GM21367 (cell line): ENCODE data around the gene CHMP4A.

Experiments used
- ATAC-seq: cut with Tn5 transposase; IDR thresholded peaks from one replicate; pipeline ENCODE4 v1.9.1; 2021; ENCODE audit not compliant: unreplicated experiment

The CHMP4A gene

GRCh38 chr14:24212924-24213865, at the start of gene CHMP4A:
Gene CHMP4A, minus strand, starts transcription at chr14:24213488. Its CDS starts 49 bp downstream, at chr14:24213439.
- ATAC-seq = peak; percentile 62

GRCh38 chr14:24261969-24262327, 48.7 kb upstream of the CHMP4A start:
- no peak for ATAC-seq

DNA sequence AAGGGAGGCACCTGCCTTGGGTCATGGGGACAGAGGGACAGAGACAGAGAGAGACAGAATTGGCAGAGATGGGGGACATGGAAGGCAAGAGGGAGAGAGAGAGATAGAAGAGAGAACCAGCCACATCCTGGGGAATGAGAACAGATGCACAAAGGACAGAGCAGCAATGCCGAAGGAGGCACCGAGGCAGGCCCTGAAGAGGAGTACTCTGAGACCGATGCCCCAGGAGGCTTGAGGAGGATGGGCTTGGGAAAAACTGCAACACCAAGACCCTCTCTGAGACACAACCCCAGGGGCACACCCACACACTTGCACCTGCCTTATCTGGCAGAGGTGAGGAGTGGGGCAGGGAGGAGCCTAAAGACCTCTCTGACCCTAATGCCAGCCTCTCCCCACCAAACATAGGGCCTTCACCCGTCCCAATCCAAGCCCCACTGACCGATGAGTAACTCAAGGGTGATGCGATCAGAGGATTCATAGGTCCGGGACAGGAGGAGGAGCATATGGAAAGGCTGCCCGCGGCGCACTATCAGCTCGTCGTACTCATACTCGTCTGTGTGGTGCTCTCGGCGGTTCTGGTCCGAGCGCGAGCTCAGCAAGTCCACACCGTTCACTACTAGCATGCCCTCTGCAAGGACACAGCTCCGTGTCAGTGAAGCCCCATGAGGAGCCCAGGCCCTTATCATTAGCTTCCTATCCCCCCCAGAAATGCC, 48.1 kb upstream of the CHMP4A start:
- no peak for ATAC-seq

DNA sequence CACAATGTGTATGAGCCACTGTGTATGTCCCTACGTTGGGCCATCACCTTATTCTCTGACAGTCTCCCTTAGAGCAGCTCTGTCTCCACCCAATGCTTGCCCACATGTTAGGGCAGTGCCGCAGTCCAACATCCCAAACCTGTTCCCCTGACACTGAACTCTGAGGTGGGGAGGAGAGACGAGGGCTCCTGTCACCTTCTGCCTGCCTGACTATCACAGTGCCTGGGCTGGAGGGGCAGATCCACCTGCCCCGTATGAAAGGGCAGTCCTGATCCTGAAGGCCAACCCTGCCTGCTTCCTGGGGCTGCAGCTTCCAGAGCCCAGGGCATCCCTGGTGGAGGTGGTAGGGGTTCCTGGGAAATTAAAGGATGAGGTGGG, 47.5 kb upstream of the CHMP4A start:
- no peak for ATAC-seq

GRCh38 chr14:24260026-24260779, 46.9 kb upstream of the CHMP4A start:
- no peak for ATAC-seq

- no peak for ATAC-seq
Measured at GRCh38 chr14:24259282-24260025, 46.2 kb upstream of the CHMP4A start.

GRCh38 chr14:24258548-24259265, 45.4 kb upstream of the CHMP4A start:
- ATAC-seq = no peak

- ATAC-seq = no peak
Measured at GRCh38 chr14:24258119-24258518, 44.8 kb upstream of the CHMP4A start.

DNA sequence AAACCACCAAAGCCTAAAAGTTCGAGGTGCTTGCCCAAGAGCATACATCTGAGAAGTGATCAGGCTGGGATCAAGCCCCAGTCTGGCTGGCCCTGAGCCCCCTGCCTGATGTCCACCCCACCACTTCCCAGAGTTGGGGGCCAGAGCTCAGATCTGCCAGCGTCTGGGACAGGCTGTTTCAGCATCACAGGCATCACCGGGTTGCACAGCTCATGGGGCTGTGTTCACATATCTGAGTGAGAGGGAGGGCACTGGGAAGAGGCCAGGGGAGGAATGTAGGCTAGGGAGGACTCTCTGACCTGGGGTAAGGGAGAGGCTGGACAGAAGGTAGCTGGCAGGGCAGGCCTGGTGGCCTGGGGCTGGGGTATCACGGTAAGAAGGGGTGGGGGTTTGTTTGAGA, 43.7 kb upstream of the CHMP4A start:
- no peak for ATAC-seq

- no peak for ATAC-seq
Measured at GRCh38 chr14:24255931-24256711, 42.8 kb upstream of the CHMP4A start.

DNA sequence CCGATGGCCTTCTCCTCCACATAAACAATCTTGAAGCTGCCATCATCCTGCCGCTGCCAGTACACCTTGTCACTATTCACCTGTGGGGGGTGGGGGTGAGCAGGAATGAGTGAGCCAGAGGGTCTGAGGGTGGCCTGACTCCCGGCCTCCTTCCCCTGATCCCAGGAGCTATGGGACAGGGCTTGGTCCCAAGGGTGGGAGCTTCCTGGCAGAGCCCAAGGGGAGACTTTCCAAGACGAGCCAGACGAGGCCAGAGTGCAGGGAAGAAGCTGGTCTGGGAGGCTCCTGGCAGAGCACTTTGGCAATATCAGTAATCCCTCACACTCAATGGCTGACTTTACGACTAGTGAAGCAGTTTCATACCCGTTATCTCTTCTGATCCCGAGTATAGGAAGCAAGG, 42.1 kb upstream of the CHMP4A start:
- no peak for ATAC-seq

GRCh38 chr14:24254630-24255392, 41.5 kb upstream of the CHMP4A start:
- ATAC-seq = no peak

- no peak for ATAC-seq
Measured at GRCh38 chr14:24253936-24254335, 40.6 kb upstream of the CHMP4A start.

DNA sequence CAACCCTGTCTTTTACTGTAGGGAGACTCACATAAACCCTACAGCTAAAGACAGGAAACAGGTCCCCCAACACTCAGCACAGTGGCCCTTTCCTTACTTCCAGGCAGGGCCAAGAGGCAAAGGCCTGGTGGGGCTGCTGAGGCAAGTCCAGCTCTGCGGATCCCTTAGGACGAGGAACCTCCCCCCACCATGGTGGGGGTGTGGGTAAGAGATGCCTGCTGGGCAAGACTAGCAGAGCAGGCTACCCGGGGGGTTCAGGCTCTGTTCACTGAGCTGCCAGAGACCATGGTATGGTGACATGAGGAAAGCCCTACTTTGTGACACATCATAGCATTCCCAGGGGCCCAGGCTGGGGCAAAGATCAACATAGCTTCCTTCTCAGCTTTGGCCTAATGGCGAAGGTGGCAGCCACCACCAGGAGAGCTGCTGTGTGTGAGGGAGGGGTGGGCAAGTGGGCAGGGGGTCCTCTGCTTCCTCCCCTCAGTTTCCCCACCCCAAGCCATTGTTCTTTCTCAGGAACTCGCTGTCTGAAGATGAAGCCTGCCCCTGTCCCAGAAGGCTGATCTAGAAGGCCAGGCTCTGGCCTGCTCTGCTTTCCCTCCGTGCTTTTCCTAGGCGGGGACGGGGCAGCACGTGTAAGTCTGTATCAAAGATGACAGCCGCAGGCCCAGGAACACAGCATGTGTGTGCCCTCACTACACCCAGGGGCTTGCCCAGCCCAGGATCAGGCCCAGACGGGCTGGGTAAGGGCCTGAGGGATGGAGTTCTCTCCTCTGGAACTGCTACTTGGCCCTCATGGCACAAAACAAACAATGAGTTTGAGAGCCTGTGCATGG, 39.2 kb upstream of the CHMP4A start:
- ATAC-seq = no peak

DNA sequence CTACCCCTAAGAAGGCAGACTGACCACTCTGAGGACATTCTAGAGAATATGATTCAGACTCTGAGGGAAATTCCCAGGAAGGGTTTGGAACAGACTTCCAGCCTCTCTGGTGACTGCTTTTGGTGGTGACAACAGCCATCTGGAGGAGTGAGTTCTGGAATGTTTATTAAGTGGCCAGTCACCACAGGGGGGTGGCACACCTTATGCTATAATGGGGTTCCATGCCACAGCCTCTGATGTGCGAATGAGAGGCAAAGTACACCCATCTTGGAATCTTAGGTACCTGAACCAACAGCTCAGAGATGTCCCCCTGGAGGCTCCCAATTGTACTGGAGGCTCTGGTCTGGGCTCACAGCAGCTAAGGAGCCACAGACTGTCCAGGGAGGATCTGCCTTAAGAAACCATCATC, 38.6 kb upstream of the CHMP4A start:
- no peak for ATAC-seq

- ATAC-seq = no peak
Measured at GRCh38 chr14:24250354-24250753, 37.1 kb upstream of the CHMP4A start.

DNA sequence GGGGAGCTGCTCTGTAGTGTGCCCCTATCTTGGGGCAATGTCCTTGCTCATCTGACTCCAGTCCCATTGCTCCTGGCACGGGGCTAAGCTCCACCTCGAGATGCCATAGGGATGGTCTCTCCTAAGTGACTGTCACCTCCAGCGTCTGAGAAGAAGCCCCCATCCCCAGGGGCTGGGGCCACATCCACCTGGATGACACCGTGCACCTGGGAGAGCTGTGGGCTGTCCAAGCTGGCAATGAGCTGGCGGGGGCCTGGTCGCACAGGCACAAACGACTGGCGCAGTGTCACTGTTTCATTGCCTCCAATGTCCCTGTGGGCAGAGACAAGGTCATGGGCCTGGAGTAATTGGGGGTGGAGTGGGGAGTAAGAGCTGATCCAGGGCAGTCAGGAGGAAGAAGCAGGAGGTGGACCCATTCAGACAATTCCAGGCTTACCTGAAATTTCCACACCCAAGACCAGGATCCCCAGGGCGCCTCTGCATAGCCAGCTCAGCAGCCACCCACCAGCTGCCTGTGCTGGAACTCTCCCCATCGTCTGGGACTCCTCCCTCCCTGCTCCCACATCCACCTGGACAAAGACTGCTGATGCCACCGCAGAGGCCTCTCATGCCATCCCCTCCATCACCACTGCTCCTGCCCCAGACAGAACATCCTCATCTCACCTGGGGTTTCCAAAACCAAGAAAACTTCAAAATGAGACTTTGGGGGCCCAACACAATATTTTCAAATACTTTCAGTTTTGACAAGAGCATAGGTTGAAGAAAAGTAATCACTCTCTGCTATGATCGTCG, 36.1 kb upstream of the CHMP4A start:
- ATAC-seq = no peak
